GM13976 (cell line): ENCODE results near the gene SLFN12L.
"Not testable (repeated sequence)": the region's sequence is repeated elsewhere in the genome, so short reads cannot be mapped to it uniquely, and the experiment has no call there.

Experiments used
- DNase-seq: peaks from one replicate; pipeline ENCODE4 v3.0.0; 2012; ENCODE audit warnings: low spot score
- CTCF ChIP-seq: IDR thresholded peaks from 2 replicates; pipeline ENCODE4 v1.5.1; 2012; ENCODE audit warnings: borderline replicate concordance, mild to moderate bottlenecking; ENCODE audit not compliant: insufficient read depth; ENCODE audit errors: extremely low read depth, missing control alignments, control extremely low read depth
- in situ Hi-C: fragments of 300-500 bp; cut with MboI; formaldehyde crosslinking; loops from one replicate; pipeline ENCODE4 v1.12.0; 2022; ENCODE audit warnings: low sequenced_read_pairs, mixed read lengths, inconsistent platforms; ENCODE audit not compliant: unreplicated experiment

The SLFN12L gene

GRCh38 chr17:35521150-35521549, 16.3 kb downstream of the SLFN12L start:
- DNase-seq = no peak
- in situ Hi-C loops = no loop called here
- no peak for TF ChIP-seq CTCF

DNA sequence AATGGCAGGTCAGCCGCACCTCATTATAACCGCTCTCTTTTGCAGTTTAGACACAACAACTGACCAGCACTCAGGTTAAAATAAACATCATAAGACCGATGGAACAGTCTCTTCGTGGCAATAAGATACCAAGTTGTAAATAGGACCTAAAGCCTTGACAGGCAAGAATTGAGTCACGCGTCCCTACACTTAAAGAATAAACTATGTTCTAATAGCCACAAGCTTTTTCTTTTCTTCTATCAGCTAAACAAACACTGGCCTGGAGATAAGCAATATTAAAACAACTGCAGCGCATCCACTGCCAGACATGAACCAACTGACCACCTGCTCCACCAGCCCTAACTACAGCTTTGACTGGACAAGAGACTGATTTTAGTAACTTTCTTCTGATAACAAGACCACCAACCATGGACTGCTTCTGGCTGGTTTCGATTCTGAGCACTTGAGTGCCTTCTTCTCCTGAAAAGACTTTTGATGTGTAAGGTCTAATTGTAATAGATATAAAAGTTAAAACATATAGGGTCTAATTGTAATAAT, 17.5 kb downstream of the SLFN12L start:
- DNase-seq = no peak
- no peak for TF ChIP-seq CTCF
- in situ Hi-C loops = no loop called here

- in situ Hi-C loops = no loop called here
- TF ChIP-seq CTCF = no peak
These were observed 18.0 kb downstream of the SLFN12L start for GRCh38 chr17:35519439-35519838.

GRCh38 chr17:35518431-35518830, 19.0 kb downstream of the SLFN12L start:
- in situ Hi-C loops, DNase-seq: not testable (repeated sequence)

More at GRCh38 chr17:35519439-35519838, 18.0 kb downstream of the SLFN12L start:
- DNase-seq = no peak

- no peak for TF ChIP-seq CTCF
- no peak for DNase-seq
- in situ Hi-C loops = no loop called here
These were observed 22.5 kb downstream of the SLFN12L start for GRCh38 chr17:35515027-35515426.

DNA sequence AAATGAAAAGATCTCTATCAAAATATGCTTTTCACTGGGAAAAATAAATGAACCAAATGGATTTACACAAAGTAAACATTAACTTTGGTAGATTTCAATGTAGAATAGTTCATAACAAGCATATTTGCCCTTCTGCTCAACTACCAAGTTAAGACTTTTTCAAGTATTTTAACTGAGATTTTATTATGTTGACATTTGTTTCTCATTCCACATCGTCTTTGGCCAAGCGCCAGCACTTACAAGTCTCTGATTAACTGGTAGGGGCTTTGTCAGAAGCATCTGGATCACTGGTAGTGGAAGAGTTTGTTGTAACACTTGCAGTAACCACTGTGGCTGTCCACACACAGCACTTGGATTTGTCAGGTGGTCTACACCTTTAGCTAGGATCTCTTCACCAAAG, 22.9 kb downstream of the SLFN12L start:
- DNase-seq = no peak
- in situ Hi-C loops = no loop called here
- no peak for TF ChIP-seq CTCF

- in situ Hi-C loops = no loop called here
- no peak for DNase-seq
- TF ChIP-seq CTCF = no peak
These were observed 27.4 kb downstream of the SLFN12L start for GRCh38 chr17:35510052-35510451.

DNA sequence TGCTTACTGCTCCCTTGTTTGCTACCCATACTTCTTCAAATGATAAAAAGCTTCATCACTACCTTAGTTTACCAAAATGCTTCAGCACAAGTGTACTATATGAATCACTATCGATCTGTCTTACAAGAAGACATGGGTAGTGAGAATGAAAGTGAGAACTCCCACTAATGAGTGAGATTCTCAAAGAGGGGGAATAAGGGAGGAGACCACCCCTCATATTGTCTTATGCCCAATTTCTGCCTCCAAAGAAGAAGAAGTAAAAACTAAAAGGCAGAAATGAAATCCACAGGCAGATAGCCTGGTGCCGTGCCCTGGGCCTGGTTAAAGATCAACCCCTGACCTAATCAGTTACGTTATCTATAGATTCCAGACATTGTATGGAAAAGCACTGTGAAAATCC, 29.8 kb downstream of the SLFN12L start:
- in situ Hi-C loops, DNase-seq: not testable (repeated sequence)
